Activated CD8-positive, alpha-beta memory T cell treated with anti-CD3 and anti-CD28 coated beads, Interleukin-2, amount 10 ng/mL, durations not matched to agents 7 days and 5 days (primary cell): Measurements from ENCODE around the gene RINL. TPM values are rescaled to one million over a fixed set of nuclear protein-coding genes. Genes with fewer than 3 reads are reported as not detected.
A peak's percentile ranks its signal among the peaks of the same experiment; 100 is the strongest.
"Not testable (repeated sequence)": the region's sequence is repeated elsewhere in the genome, so short reads cannot be mapped to it uniquely, and the experiment has no call there.

Experiments used
- ATAC-seq: fragments of 150-1000 bp; cut with Tn5 transposase; one replicate; pipeline ENCODE4 v1.10.0; 2021; ENCODE audit warnings: moderate library complexity
- CTCF ChIA-PET: fragments of 350-600 bp; sonication (Branson Sonifier 250); formaldehyde crosslinking; loops from one replicate; lab custom pipeline; 2021; ENCODE audit warnings: antibody characterized with exemption; lab: Charles Lee
- DNase-seq: peaks from one replicate; pipeline ENCODE4 v3.0.0-alpha.2; 2020
- H3K27ac Mint-ChIP-seq: one replicate; pipeline ENCODE4 v1.8.0; 2021; ENCODE audit warnings: mild to moderate bottlenecking, mixed read lengths
- H3K27me3 Mint-ChIP-seq: one replicate; pipeline ENCODE4 v1.8.0; 2021; ENCODE audit warnings: mixed read lengths
- H3K36me3 Mint-ChIP-seq: one replicate; pipeline ENCODE4 v1.8.0; 2021; ENCODE audit warnings: mild to moderate bottlenecking, mixed read lengths
- H3K4me1 Mint-ChIP-seq: one replicate; pipeline ENCODE4 v1.8.0; 2021; ENCODE audit warnings: mixed read lengths
- H3K4me3 Mint-ChIP-seq: one replicate; pipeline ENCODE4 v1.8.0; 2021; ENCODE audit warnings: mild to moderate bottlenecking, moderate library complexity, mixed read lengths
- H3K9me3 Mint-ChIP-seq: one replicate; pipeline ENCODE4 v1.8.0; 2022; ENCODE audit warnings: low read depth, mixed read lengths
- total RNA-seq, 2 experiments: library from RNA; stranded (reverse); gene quantifications; one replicate each; pipeline ENCODE4 v1.2.3, GENCODE V29; 2021

RINL gene
- total RNA-seq, 2 experiments from 2014 or later = 80.1 to 81.0 TPM

- H3K27ac Mint-ChIP-seq = no peak overlapping the region
- H3K27me3 Mint-ChIP-seq = no peaks in the 10 kb centered on the region
- ATAC-seq = no peak
- DNase-seq = no peak
- CTCF ChIA-PET = interaction anchor here (1.4 to 2.9 kb wide), 4 partner anchors 9 to 31 kb away, joined by 6 to 9 read pairs (median 8); partner anchors contain the start of gene ECH1
- H3K4me3 Mint-ChIP-seq = no peak overlapping the region
- peaks cover 41% of the 10 kb centered on the region for H3K4me1 Mint-ChIP-seq
- peaks cover 16% of the 10 kb centered on the region for H3K36me3 Mint-ChIP-seq
- no peaks in the 10 kb centered on the region for H3K9me3 Mint-ChIP-seq
Measured at GRCh38 chr19:38862321-38863059, 15.6 kb downstream of the RINL start.

DNA sequence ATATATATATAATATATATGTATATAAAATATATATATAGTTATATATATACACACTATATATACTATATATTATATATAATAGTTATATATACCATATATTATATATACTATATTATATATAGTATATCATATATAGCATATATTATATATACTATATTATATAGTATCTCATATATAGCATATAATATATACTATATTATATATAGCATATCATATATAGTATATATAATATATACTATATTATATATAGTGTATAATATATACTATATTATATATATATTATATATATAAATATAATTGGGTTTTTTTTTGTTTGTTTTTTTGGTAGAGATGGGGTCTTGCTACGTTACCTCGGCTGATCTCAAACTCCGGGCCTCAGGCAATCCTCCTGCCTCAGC lies 16.7 kb downstream of the RINL start:
- peaks cover 16% of the 10 kb centered on the region for H3K36me3 Mint-ChIP-seq
- no peaks in the 10 kb centered on the region for H3K9me3 Mint-ChIP-seq
- peaks cover 51% of the 10 kb centered on the region for H3K4me1 Mint-ChIP-seq
- H3K27me3 Mint-ChIP-seq = no peaks in the 10 kb centered on the region
- CTCF ChIA-PET = interaction anchor here (0.6 to 2.4 kb wide), 8 partner anchors 8 to 458 kb away, joined by 3 to 9 read pairs (median 5); partner anchors contain the start of genes FAM98C, MRPS12 and SARS2
- no peak overlapping the region for H3K27ac Mint-ChIP-seq
- H3K4me3 Mint-ChIP-seq = no peak overlapping the region
- DNase-seq = no peak
- no peak for ATAC-seq

DNA sequence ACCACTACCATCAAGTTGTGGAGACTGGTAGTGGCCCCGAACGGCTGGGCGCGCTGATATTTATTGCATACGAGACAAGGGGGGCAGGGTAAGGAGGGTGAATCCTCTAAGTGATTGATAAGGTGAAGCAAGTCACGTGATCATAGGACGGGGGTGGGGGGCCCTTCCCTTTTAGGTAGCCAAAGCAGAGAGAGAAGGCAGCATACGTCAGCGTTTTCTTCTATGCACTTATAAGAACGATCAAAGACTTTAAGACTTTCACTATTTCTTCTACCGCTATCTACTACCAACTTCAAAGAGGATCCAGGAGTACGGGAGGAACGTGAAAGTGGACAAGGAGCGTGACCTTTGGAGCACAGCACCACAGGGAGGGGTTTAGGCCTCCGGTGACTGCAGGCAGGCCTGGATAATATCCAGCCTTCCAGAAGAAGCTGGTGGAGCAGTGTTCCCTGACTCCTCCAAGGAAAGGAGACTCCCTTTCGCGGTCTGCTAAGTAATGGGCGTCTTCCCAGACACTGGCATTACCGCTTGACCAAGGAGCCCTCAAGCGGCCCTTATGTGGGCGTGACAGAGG lies 18.4 kb downstream of the RINL start:
- ATAC-seq, H3K4me3 Mint-ChIP-seq, H3K27me3 Mint-ChIP-seq, H3K27ac Mint-ChIP-seq, H3K9me3 Mint-ChIP-seq, DNase-seq, H3K36me3 Mint-ChIP-seq: not testable (repeated sequence)
- peaks cover 41% of the 10 kb centered on the region for H3K4me1 Mint-ChIP-seq
- CTCF ChIA-PET = interaction anchor here (1.2 to 2.4 kb wide), 3 partner anchors 10 to 457 kb away, joined by 3 to 9 read pairs (median 5); partner anchors contain the start of gene FAM98C

DNA sequence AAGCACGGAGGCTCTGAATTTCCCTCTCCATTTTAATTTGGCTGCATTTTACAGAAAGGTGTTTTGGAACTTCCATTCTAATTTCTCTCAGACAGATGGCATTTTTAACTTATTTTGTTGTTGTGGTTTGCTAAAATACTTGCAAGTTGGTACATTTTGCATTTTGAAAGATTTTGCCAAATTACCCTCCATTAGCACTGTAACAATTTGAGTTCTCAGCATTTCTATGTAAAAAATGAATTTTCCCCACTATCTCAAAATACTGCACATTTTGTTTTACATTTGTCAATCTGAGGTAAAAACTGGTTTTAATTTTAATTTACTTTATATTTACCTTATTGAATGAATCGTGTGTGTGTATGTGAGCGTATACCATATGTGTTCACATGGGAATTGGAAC lies 21.3 kb downstream of the RINL start:
- H3K4me1 Mint-ChIP-seq = peaks cover 38% of the 10 kb centered on the region
- peaks cover 4% of the 10 kb centered on the region for H3K36me3 Mint-ChIP-seq
- peak overlapping the region; percentile 17 for H3K4me3 Mint-ChIP-seq
- H3K9me3 Mint-ChIP-seq = no peaks in the 10 kb centered on the region
- DNase-seq = no peak
- no peaks in the 10 kb centered on the region for H3K27me3 Mint-ChIP-seq
- H3K27ac Mint-ChIP-seq = peak overlapping the region; percentile 79
- ATAC-seq = no peak
- CTCF ChIA-PET = interaction anchor here (0.9 to 1.8 kb wide), 4 partner anchors 12 to 50 kb away, joined by 3 to 20 read pairs (median 4); no protein-coding TSS in a partner anchor

DNA sequence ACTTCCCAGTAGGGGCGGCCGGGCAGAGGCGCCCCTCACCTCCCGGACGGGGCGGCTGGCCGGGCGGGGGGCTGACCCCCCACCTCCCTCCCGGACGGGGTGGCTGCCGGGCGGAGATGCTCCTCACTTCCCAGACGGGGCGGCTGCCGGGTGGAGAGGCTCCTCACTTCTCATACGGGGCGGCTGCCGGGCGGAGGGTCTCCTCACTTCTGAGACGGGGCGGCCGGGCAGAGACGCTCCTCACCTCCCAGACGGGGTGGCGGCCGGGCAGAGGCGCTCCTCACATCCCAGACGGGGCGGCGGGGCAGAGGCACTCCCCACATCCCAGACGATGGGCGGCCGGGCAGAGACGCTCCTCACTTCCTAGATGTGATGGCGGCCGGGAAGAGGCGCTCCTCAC lies 22.3 kb downstream of the RINL start:
- CTCF ChIA-PET, H3K27ac Mint-ChIP-seq, H3K4me3 Mint-ChIP-seq, ATAC-seq, DNase-seq, H3K36me3 Mint-ChIP-seq, H3K9me3 Mint-ChIP-seq, H3K27me3 Mint-ChIP-seq: not testable (repeated sequence)
- peaks cover 38% of the 10 kb centered on the region for H3K4me1 Mint-ChIP-seq

GRCh38 chr19:38854961-38855360 lies 23.1 kb downstream of the RINL start:
- H3K36me3 Mint-ChIP-seq, DNase-seq, H3K27me3 Mint-ChIP-seq, H3K9me3 Mint-ChIP-seq, ATAC-seq, H3K27ac Mint-ChIP-seq, H3K4me3 Mint-ChIP-seq: not testable (repeated sequence)
- H3K4me1 Mint-ChIP-seq = peaks cover 37% of the 10 kb centered on the region
- CTCF ChIA-PET = interaction anchor here (2.0 kb wide), 1 partner anchor 8 kb away, joined by 6 read pairs; no protein-coding TSS in a partner anchor

DNA sequence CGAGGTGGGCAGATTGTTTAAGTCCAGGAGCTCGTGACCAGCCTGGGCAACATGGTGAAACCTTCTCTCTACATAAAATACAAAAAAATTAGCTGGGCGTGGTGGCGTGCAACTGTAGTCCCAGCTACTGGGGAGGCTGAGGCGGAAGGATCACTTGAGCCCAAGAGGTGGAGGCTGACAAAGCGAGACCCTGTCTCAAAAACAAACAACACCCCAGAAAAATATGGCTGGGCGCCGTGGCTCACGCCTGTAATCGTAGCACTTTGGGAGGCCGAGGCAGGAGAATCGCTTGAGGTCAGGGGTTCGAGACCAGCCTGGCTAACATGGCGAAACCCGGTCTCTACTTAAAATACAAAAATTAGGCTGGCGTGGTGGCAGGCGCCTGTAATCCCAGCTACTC lies 24.9 kb downstream of the RINL start:
- H3K27me3 Mint-ChIP-seq = no peaks in the 10 kb centered on the region
- H3K9me3 Mint-ChIP-seq = no peaks in the 10 kb centered on the region
- peaks cover 14% of the 10 kb centered on the region for H3K36me3 Mint-ChIP-seq
- DNase-seq (no peak), ATAC-seq (no peak)
- peak overlapping the region; percentile 85 for H3K4me3 Mint-ChIP-seq
- peak overlapping the region; percentile 93 for H3K27ac Mint-ChIP-seq
- H3K4me1 Mint-ChIP-seq = peaks cover 45% of the 10 kb centered on the region
- CTCF ChIA-PET = interaction anchor here (1.0 to 4.4 kb wide), 8 partner anchors 8 to 219 kb away, joined by 3 to 24 read pairs (median 6); no protein-coding TSS in a partner anchor

DNA sequence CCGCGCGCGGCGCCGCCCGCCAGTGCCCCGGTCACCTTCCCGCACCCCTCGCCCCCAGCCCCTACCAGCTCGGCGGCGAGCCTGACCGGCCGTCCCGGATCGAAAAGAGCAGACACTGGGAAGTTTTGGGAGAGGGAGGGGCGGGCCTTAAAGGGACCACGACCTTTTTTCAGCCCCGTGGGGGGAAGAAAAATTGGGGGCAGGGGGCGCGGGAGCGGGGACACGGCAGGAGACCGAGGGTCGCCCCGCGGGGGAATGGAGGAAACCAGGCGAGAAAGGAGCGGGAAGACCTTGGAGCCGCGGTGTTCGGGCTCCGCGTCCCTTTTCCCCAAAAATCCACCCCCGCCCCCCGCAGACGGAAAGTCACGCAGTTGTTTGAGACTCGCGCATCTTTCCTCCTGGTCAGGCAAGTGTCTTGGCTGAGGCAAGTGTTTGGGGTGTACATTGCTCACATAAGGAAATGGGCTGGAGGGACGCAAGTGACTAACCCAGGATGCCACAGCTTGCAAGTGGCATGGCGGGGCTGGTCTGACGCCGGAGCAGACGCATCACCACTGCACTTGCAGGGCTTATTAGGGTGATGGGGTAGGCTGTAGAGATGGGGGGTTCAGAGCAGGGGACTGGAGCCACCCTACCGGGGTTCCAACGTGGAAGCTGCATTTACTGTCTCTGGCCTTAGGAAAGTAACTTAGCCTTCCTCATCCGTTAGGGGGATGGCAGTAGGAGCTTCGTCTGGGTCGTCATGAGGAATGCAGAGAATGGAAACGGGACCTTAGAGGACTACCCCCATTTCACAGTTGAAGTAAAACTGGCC lies 25.6 kb downstream of the RINL start:
- Mint-ChIP-seq H3K36me3 (peaks cover 22% of the 10 kb centered on the region), H3K9me3 (no peaks in the 10 kb centered on the region), H3K4me3 (peak overlapping the region; percentile 85), H3K4me1 (peaks cover 46% of the 10 kb centered on the region), H3K27ac (peak overlapping the region; percentile 93), H3K27me3 (no peaks in the 10 kb centered on the region)
- CTCF ChIA-PET = interaction anchor here (0.6 to 4.4 kb wide), 11 partner anchors 9 to 166 kb away, joined by 3 to 24 read pairs (median 5); partner anchors contain the start of genes MRPS12, RINL and SARS2
- no peak for ATAC-seq
- DNase-seq = peak; percentile 85

GRCh38 chr19:38851622-38852230 lies 26.3 kb downstream of the RINL start:
- peaks cover 28% of the 10 kb centered on the region for H3K36me3 Mint-ChIP-seq
- DNase-seq (peak; percentile 94), ATAC-seq (peak; percentile 10)
- no peaks in the 10 kb centered on the region for H3K9me3 Mint-ChIP-seq
- H3K27me3 Mint-ChIP-seq = no peaks in the 10 kb centered on the region
- H3K27ac Mint-ChIP-seq = peak overlapping the region; percentile 99
- CTCF ChIA-PET = interaction anchor here (0.6 to 4.4 kb wide), 10 partner anchors 9 to 217 kb away, joined by 3 to 24 read pairs (median 5); partner anchors contain the start of genes MRPS12, RINL and SARS2
- H3K4me3 Mint-ChIP-seq = peak overlapping the region; percentile 88
- peaks cover 45% of the 10 kb centered on the region for H3K4me1 Mint-ChIP-seq

GRCh38 chr19:38850976-38851621 lies 27.0 kb downstream of the RINL start:
- Mint-ChIP-seq H3K9me3 (no peaks in the 10 kb centered on the region), H3K27ac (peak overlapping the region; percentile 99), H3K36me3 (peaks cover 29% of the 10 kb centered on the region), H3K27me3 (no peaks in the 10 kb centered on the region), H3K4me1 (peaks cover 44% of the 10 kb centered on the region), H3K4me3 (peak overlapping the region; percentile 88)
- ATAC-seq (no peak), DNase-seq (peak; percentile 66)
- CTCF ChIA-PET = interaction anchor here (0.6 to 4.4 kb wide), 10 partner anchors 9 to 216 kb away, joined by 3 to 24 read pairs (median 5); partner anchors contain the start of genes MRPS12, RINL and SARS2

DNA sequence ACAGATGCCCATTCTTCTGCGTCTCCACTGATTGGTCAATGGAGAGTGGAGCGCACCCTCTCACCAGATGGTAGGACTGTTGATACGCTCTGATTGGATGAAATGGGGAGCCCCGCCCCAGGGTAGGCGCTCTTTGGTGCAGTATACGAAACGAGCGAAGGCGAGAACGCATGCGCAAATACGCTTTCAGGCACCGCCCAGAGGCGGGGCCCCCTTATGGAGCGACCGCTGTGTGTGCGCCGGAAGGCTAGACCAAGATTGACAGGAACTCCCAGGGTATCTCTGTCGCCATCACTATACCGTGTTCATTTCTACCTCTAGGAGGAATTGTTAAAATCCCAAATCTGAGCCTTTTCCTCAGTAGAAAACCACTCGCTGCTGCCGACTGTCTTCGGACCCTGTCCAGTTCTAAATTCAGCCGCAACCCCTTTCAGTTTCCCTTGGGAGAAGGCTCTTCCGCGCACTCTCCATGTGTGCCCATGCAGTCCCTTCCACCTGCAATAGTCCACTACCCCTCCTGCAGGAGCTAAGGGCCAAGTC lies 27.6 kb downstream of the RINL start:
- peaks cover 50% of the 10 kb centered on the region for H3K4me1 Mint-ChIP-seq
- CTCF ChIA-PET = interaction anchor here (1.2 to 4.4 kb wide), 8 partner anchors 10 to 216 kb away, joined by 3 to 24 read pairs (median 5); partner anchors contain the start of genes MRPS12, RINL and SARS2
- peaks cover 35% of the 10 kb centered on the region for H3K36me3 Mint-ChIP-seq
- ATAC-seq = peak; percentile 82
- no peaks in the 10 kb centered on the region for H3K9me3 Mint-ChIP-seq
- DNase-seq = peak; percentile 100
- H3K4me3 Mint-ChIP-seq = peak overlapping the region; percentile 88
- H3K27me3 Mint-ChIP-seq = no peaks in the 10 kb centered on the region
- peak overlapping the region; percentile 99 for H3K27ac Mint-ChIP-seq
